KMS-11 (cell line): ENCODE results near the gene TRPC6.

Experiments
- H2AFZ ChIP-seq: fragments of 200-600 bp; sonication (generic); 2 replicates; pipeline ENCODE4 v1.6.1; 2016; ENCODE audit warnings: antibody characterized with exemption, mixed run types, low read depth
- H3K27ac ChIP-seq: fragments of 200-600 bp; sonication (generic); 2 replicates; pipeline ENCODE4 v1.6.1; 2016; ENCODE audit warnings: mild to moderate bottlenecking, mixed run types
- H3K27me3 ChIP-seq: fragments of 200-600 bp; sonication (generic); 2 replicates; pipeline ENCODE4 v1.6.1; 2017; ENCODE audit warnings: mild to moderate bottlenecking, low read depth, mixed run types, moderate library complexity; ENCODE audit not compliant: insufficient read depth
- H3K36me3 ChIP-seq: fragments of 200-600 bp; sonication (generic); 2 replicates; pipeline ENCODE4 v1.6.1; 2017; ENCODE audit warnings: mild to moderate bottlenecking, mixed run types; ENCODE audit not compliant: insufficient read depth
- H3K4me1 ChIP-seq: fragments of 200-600 bp; sonication (generic); 2 replicates; pipeline ENCODE4 v1.6.1; 2016; ENCODE audit warnings: mild to moderate bottlenecking, low read depth, mixed run types; ENCODE audit not compliant: poor library complexity, severe bottlenecking
- H3K4me2 ChIP-seq: fragments of 200-600 bp; sonication (generic); 2 replicates; pipeline ENCODE4 v1.7.0; 2016; ENCODE audit warnings: mild to moderate bottlenecking, mixed run types
- H3K4me3 ChIP-seq: fragments of 200-600 bp; sonication (generic); IDR thresholded peaks from 2 replicates; pipeline ENCODE4 v1.6.1; 2017; ENCODE audit warnings: low read depth, low read length, mixed read lengths; ENCODE audit not compliant: insufficient read depth
- H3K79me2 ChIP-seq: fragments of 200-600 bp; sonication (generic); 2 replicates; pipeline ENCODE4 v1.6.1; 2016; ENCODE audit warnings: low read depth, mixed run types; ENCODE audit not compliant: insufficient read depth
- H3K9ac ChIP-seq: fragments of 200-600 bp; sonication (generic); 2 replicates; pipeline ENCODE4 v1.6.1; 2016; ENCODE audit warnings: mild to moderate bottlenecking, mixed run types
- H4K20me1 ChIP-seq: fragments of 200-600 bp; sonication (generic); 2 replicates; pipeline ENCODE4 v1.6.1; 2016; ENCODE audit warnings: mild to moderate bottlenecking, mixed run types; ENCODE audit not compliant: insufficient read depth
- TF ChIP-seq, protein P1 (sequence below): fragments of 200-600 bp; sonication (generic); conservative IDR thresholded peaks from 2 replicates; pipeline ENCODE4 v1.6.1; 2017; ENCODE audit warnings: low read depth, mild to moderate bottlenecking, antibody characterized with exemption, low read length, moderate library complexity, mixed read lengths

TRPC6 gene

GRCh38 chr11:101509922-101510321, 73.9 kb downstream of the TRPC6 start:
- Histone ChIP-seq H3K4me3 (no peak overlapping the region), H3K36me3 (no peaks in the 10 kb centered on the region), H2AFZ (no peak overlapping the region), H3K4me2 (no peak overlapping the region), H3K4me1 (no peaks in the 10 kb centered on the region), H3K27me3 (no peaks in the 10 kb centered on the region), H3K79me2 (no peaks in the 10 kb centered on the region), H4K20me1 (no peaks in the 10 kb centered on the region), H3K9ac (no peak overlapping the region), H3K27ac (no peak overlapping the region)
- TF ChIP-seq, protein P1, sequence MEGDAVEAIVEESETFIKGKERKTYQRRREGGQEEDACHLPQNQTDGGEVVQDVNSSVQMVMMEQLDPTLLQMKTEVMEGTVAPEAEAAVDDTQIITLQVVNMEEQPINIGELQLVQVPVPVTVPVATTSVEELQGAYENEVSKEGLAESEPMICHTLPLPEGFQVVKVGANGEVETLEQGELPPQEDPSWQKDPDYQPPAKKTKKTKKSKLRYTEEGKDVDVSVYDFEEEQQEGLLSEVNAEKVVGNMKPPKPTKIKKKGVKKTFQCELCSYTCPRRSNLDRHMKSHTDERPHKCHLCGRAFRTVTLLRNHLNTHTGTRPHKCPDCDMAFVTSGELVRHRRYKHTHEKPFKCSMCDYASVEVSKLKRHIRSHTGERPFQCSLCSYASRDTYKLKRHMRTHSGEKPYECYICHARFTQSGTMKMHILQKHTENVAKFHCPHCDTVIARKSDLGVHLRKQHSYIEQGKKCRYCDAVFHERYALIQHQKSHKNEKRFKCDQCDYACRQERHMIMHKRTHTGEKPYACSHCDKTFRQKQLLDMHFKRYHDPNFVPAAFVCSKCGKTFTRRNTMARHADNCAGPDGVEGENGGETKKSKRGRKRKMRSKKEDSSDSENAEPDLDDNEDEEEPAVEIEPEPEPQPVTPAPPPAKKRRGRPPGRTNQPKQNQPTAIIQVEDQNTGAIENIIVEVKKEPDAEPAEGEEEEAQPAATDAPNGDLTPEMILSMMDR: no peak

DNA sequence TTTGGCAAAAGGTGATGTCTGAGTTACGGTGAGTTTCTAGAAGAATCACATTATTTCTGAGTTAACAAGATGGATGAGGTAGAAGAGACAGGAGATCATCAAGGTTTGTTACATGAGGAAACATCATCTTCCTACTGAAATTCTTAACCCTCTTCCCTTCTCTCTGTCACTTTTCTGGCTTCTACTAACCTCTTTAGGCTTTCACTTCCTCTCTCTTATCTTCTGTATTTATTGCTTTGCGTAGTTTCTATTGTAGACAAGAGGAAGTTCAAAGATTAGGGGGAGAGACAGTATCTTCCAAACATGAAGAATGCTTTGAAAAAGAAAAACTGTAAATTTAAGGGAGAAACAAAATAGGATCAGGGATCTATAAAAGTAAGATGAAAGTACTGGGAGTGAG, 75.4 kb downstream of the TRPC6 start:
- no peaks in the 10 kb centered on the region for H3K27me3 ChIP-seq

DNA sequence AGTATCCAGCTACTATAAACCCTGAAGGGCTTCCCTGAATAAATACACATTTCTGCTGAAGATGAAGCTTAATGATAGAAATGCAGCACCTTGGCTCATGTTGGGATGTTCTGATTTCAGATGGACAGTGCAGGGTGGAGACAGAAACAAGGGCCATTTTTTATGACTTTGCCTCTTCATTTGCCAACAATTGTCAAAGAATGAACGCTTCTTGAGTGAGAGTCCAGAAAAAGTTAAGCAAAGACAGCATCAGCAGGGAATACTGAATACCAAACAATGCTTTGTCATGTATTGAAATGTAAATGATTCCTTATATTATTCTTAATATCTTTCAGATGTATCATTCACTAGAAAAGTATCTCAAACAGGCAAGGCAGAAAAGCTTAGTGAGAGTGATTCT, 84.9 kb downstream of the TRPC6 start:
- H4K20me1 ChIP-seq: no peaks in the 10 kb centered on the region
- H3K27ac ChIP-seq: no peak overlapping the region
- H3K4me3 ChIP-seq: no peak overlapping the region
- no peak overlapping the region for H2AFZ ChIP-seq
- TF ChIP-seq, protein P1: no peak
- no peaks in the 10 kb centered on the region for H3K4me1 ChIP-seq
- H3K27me3 ChIP-seq: no peaks in the 10 kb centered on the region
- H3K4me2 ChIP-seq: no peak overlapping the region
- no peak overlapping the region for H3K9ac ChIP-seq
- H3K79me2 ChIP-seq: no peaks in the 10 kb centered on the region
- no peaks in the 10 kb centered on the region for H3K36me3 ChIP-seq

More for the DNA sequence above, 75.4 kb downstream of the TRPC6 start:
- no peaks in the 10 kb centered on the region for H3K79me2 ChIP-seq
- no peaks in the 10 kb centered on the region for H3K4me1 ChIP-seq
- no peak overlapping the region for H3K4me2 ChIP-seq
- H3K27ac ChIP-seq: no peak overlapping the region
- H4K20me1 ChIP-seq: no peaks in the 10 kb centered on the region
- TF ChIP-seq, protein P1: no peak
- H3K36me3 ChIP-seq: no peaks in the 10 kb centered on the region
- no peak overlapping the region for H3K9ac ChIP-seq
- no peak overlapping the region for H2AFZ ChIP-seq
- H3K4me3 ChIP-seq: no peak overlapping the region

GRCh38 chr11:101497291-101497690, 86.5 kb downstream of the TRPC6 start:
- Histone ChIP-seq H3K9ac (no peak overlapping the region), H3K4me2 (no peak overlapping the region), H3K4me3 (no peak overlapping the region), H3K4me1 (no peaks in the 10 kb centered on the region), H3K36me3 (no peaks in the 10 kb centered on the region), H3K27me3 (no peaks in the 10 kb centered on the region), H2AFZ (no peak overlapping the region), H3K27ac (no peak overlapping the region), H4K20me1 (no peaks in the 10 kb centered on the region), H3K79me2 (no peaks in the 10 kb centered on the region)
- TF ChIP-seq, protein P1: no peak
